ENCODE data around the gene AAK1.
A peak's percentile ranks its signal among the peaks of the same experiment; 100 is the strongest.
"Not testable (repeated sequence)": the region's sequence is repeated elsewhere in the genome, so short reads cannot be mapped to it uniquely, and the experiment has no call there.

The AAK1 gene

GRCh38 chr2:69554981-69555380 is 88.6 kb downstream of the AAK1 start:
- Mint-ChIP-seq H3K27ac (no peak overlapping the region), H3K27me3 (peaks cover 3 to 4% of the 10 kb centered on the region in 2 donors), H3K4me1 (peaks cover 4 to 12% of the 10 kb centered on the region in 2 donors), H3K36me3 (peaks cover 3 to 4% of the 10 kb centered on the region in 2 donors), H3K9me3 (peaks cover 0 to 3% of the 10 kb centered on the region in 2 donors), H3K4me3 (no peak overlapping the region)
- peak; percentile 55 to 73 for ATAC-seq (replicated peaks)
- no peak for DNase-seq

- H3K27ac Mint-ChIP-seq: no peak overlapping the region
- peaks cover 0 to 3% of the 10 kb centered on the region in 2 donors for H3K9me3 Mint-ChIP-seq
- H3K4me3 Mint-ChIP-seq: no peak overlapping the region
- no peak for DNase-seq
- H3K4me1 Mint-ChIP-seq: peaks cover 4 to 8% of the 10 kb centered on the region in 2 donors
- peak in 1 of 2 donors; percentile 12 for ATAC-seq (replicated peaks)
- no peaks in the 10 kb centered on the region for H3K27me3 Mint-ChIP-seq
- H3K36me3 Mint-ChIP-seq: peaks cover 3 to 4% of the 10 kb centered on the region in 2 donors
Observed at GRCh38 chr2:69554568-69554967, 89.0 kb downstream of the AAK1 start.

GRCh38 chr2:69553991-69554390 is 89.5 kb downstream of the AAK1 start:
- Mint-ChIP-seq H3K27ac (no peak overlapping the region), H3K36me3 (peaks cover 3 to 4% of the 10 kb centered on the region in 2 donors)

GRCh38 chr2:69550511-69550910 is 93.0 kb downstream of the AAK1 start:
- H3K36me3 Mint-ChIP-seq: not testable (repeated sequence)

More at GRCh38 chr2:69553991-69554390, 89.5 kb downstream of the AAK1 start:
- Mint-ChIP-seq H3K4me3 (no peak overlapping the region), H3K4me1 (peaks cover 4 to 7% of the 10 kb centered on the region in 2 donors), H3K9me3 (peaks cover 0 to 3% of the 10 kb centered on the region in 2 donors), H3K27me3 (no peaks in the 10 kb centered on the region)
- ATAC-seq (replicated peaks): no peak
- no peak for DNase-seq

GRCh38 chr2:69549421-69549820 is 94.1 kb downstream of the AAK1 start:
- ATAC-seq (replicated peaks) (no peak), DNase-seq (no peak)
- Mint-ChIP-seq H3K4me3 (no peak overlapping the region), H3K27ac (no peak overlapping the region), H3K9me3 (peaks cover 0 to 3% of the 10 kb centered on the region in 2 donors), H3K4me1 (peaks cover 10 to 11% of the 10 kb centered on the region in 2 donors), H3K36me3 (peaks cover 3 to 9% of the 10 kb centered on the region in 2 donors), H3K27me3 (no peaks in the 10 kb centered on the region)

More at GRCh38 chr2:69550511-69550910, 93.0 kb downstream of the AAK1 start:
- not testable (repeated sequence) for H3K9me3 Mint-ChIP-seq; H3K4me3 Mint-ChIP-seq; ATAC-seq (replicated peaks); DNase-seq; H3K27ac Mint-ChIP-seq; H3K27me3 Mint-ChIP-seq
- H3K4me1 Mint-ChIP-seq: peaks cover 14 to 19% of the 10 kb centered on the region in 2 donors

- Mint-ChIP-seq H3K4me1 (peaks cover 10 to 11% of the 10 kb centered on the region in 2 donors), H3K27me3 (no peaks in the 10 kb centered on the region), H3K4me3 (no peak overlapping the region), H3K27ac (no peak overlapping the region), H3K9me3 (no peaks in the 10 kb centered on the region), H3K36me3 (peaks cover 0 to 5% of the 10 kb centered on the region in 2 donors)
- ATAC-seq (replicated peaks) (no peak), DNase-seq (no peak)
Observed at GRCh38 chr2:69547984-69548715, 95.4 kb downstream of the AAK1 start.

GRCh38 chr2:69546646-69547045 is 96.9 kb downstream of the AAK1 start:
- Mint-ChIP-seq H3K4me1 (peaks cover 10 to 11% of the 10 kb centered on the region in 2 donors), H3K27me3 (no peaks in the 10 kb centered on the region), H3K27ac (no peak overlapping the region), H3K4me3 (no peak overlapping the region), H3K36me3 (peaks cover 0 to 5% of the 10 kb centered on the region in 2 donors), H3K9me3 (no peaks in the 10 kb centered on the region)
- ATAC-seq (replicated peaks) (no peak), DNase-seq (no peak)

GRCh38 chr2:69545477-69545932 is 98.0 kb downstream of the AAK1 start:
- no peak overlapping the region for H3K4me3 Mint-ChIP-seq
- no peaks in the 10 kb centered on the region for H3K27me3 Mint-ChIP-seq
- ATAC-seq (replicated peaks): no peak
- H3K36me3 Mint-ChIP-seq: peaks cover 0 to 10% of the 10 kb centered on the region in 2 donors
- no peak overlapping the region for H3K27ac Mint-ChIP-seq
- no peaks in the 10 kb centered on the region for H3K9me3 Mint-ChIP-seq
- H3K4me1 Mint-ChIP-seq: peaks cover 10 to 11% of the 10 kb centered on the region in 2 donors
- DNase-seq: no peak

- Mint-ChIP-seq H3K4me3 (no peak overlapping the region), H3K27ac (no peak overlapping the region), H3K36me3 (peaks cover 0 to 10% of the 10 kb centered on the region in 2 donors), H3K9me3 (no peaks in the 10 kb centered on the region), H3K4me1 (peaks cover 10 to 11% of the 10 kb centered on the region in 2 donors), H3K27me3 (no peaks in the 10 kb centered on the region)
- ATAC-seq (replicated peaks) (no peak), DNase-seq (no peak)
Observed at GRCh38 chr2:69544951-69545350, 98.6 kb downstream of the AAK1 start.

GRCh38 chr2:69539549-69539908 is 104.0 kb downstream of the AAK1 start:
- Mint-ChIP-seq H3K36me3 (peaks cover under 1 to 13% of the 10 kb centered on the region in 2 donors), H3K27ac (no peak overlapping the region), H3K4me1 (peaks cover 9 to 12% of the 10 kb centered on the region in 2 donors), H3K27me3 (no peaks in the 10 kb centered on the region), H3K9me3 (peaks cover 0 to 2% of the 10 kb centered on the region in 2 donors), H3K4me3 (no peak overlapping the region)
- DNase-seq (no peak), ATAC-seq (replicated peaks) (no peak)

GRCh38 chr2:69538872-69539548 is 104.5 kb downstream of the AAK1 start:
- no peak overlapping the region for H3K27ac Mint-ChIP-seq
- DNase-seq (no peak), ATAC-seq (replicated peaks) (no peak)
- peaks cover 3 to 18% of the 10 kb centered on the region in 2 donors for H3K36me3 Mint-ChIP-seq
- H3K4me3 Mint-ChIP-seq: no peak overlapping the region
- H3K4me1 Mint-ChIP-seq: peaks cover 9 to 12% of the 10 kb centered on the region in 2 donors
- no peaks in the 10 kb centered on the region for H3K27me3 Mint-ChIP-seq
- peaks cover 0 to 4% of the 10 kb centered on the region in 2 donors for H3K9me3 Mint-ChIP-seq

GRCh38 chr2:69538249-69538648 is 105.3 kb downstream of the AAK1 start:
- Mint-ChIP-seq H3K27me3 (no peaks in the 10 kb centered on the region), H3K4me3 (no peak overlapping the region), H3K27ac (peak overlapping the region; percentile 53), H3K4me1 (peaks cover 9 to 12% of the 10 kb centered on the region in 2 donors), H3K9me3 (peaks cover 0 to 8% of the 10 kb centered on the region in 2 donors), H3K36me3 (peaks cover 6 to 20% of the 10 kb centered on the region in 2 donors)
- ATAC-seq (replicated peaks): no peak
- no peak for DNase-seq

- Mint-ChIP-seq H3K9me3 (peaks cover 8 to 12% of the 10 kb centered on the region in 2 donors), H3K4me3 (no peak overlapping the region), H3K27ac (no peak overlapping the region), H3K27me3 (no peaks in the 10 kb centered on the region), H3K4me1 (peaks cover 9 to 12% of the 10 kb centered on the region in 2 donors), H3K36me3 (peaks cover 13 to 35% of the 10 kb centered on the region in 2 donors)
- no peak for DNase-seq
- ATAC-seq (replicated peaks): peak; percentile 60 to 67
Observed at GRCh38 chr2:69535817-69536241, 107.7 kb downstream of the AAK1 start.

- Mint-ChIP-seq H3K9me3 (peaks cover 8 to 12% of the 10 kb centered on the region in 2 donors), H3K27me3 (no peaks in the 10 kb centered on the region), H3K27ac (no peak overlapping the region), H3K4me1 (peaks cover 7 to 9% of the 10 kb centered on the region in 2 donors), H3K4me3 (no peak overlapping the region), H3K36me3 (peaks cover 13 to 36% of the 10 kb centered on the region in 2 donors)
- DNase-seq: no peak
- no peak for ATAC-seq (replicated peaks)
Observed at GRCh38 chr2:69531186-69531585, 112.4 kb downstream of the AAK1 start.
